GM19035 (cell line): ENCODE measurements around the gene PPP4R1.

Experiments used
- ATAC-seq: cut with Tn5 transposase; IDR thresholded peaks from one replicate; pipeline ENCODE4 v1.9.1; 2021; ENCODE audit not compliant: unreplicated experiment

The PPP4R1 gene

GRCh38 chr18:9516437-9517064 is 97.8 kb downstream of the PPP4R1 start:
- no peak for ATAC-seq

- ATAC-seq = no peak
These were observed 100.3 kb downstream of the PPP4R1 start for GRCh38 chr18:9513971-9514512.

- no peak for ATAC-seq
These were observed 105.8 kb downstream of the PPP4R1 start for GRCh38 chr18:9508446-9509025.

GRCh38 chr18:9507565-9508088 is 106.7 kb downstream of the PPP4R1 start:
- no peak for ATAC-seq

- no peak for ATAC-seq
These were observed 108.1 kb downstream of the PPP4R1 start for GRCh38 chr18:9506046-9506792.
